Activated T-helper 1 cell treated with anti-CD3 and anti-CD28 coated beads, Interleukin-12 subunit alpha, Interleukin-12 subunit beta, Interleukin-2, Interleukin-4 antibody, amounts not matched to agents 30 ng/mL and 10 ng/mL and 1 ng/mL, durations not matched to agents 14 hours and 24 hours and 36 hours (primary cell): ENCODE measurements around the gene CCDC122. TPM values are rescaled to one million over a fixed set of nuclear protein-coding genes. Genes with fewer than 3 reads are reported as not detected.

ENCODE experiments used
- DNase-seq: peaks from one replicate; pipeline ENCODE4 v3.0.0; 2021; ENCODE audit warnings: low spot score
- H3K27ac Mint-ChIP-seq: one replicate; pipeline ENCODE4 v1.8.0; 2021; ENCODE audit warnings: mild to moderate bottlenecking, mixed read lengths
- H3K27me3 Mint-ChIP-seq: one replicate; pipeline ENCODE4 v1.8.0; 2022; ENCODE audit warnings: mild to moderate bottlenecking, moderate library complexity, mixed read lengths; ENCODE audit not compliant: insufficient read depth
- H3K36me3 Mint-ChIP-seq: one replicate; pipeline ENCODE4 v1.8.0; 2021; ENCODE audit warnings: low read depth, mixed read lengths
- H3K4me1 Mint-ChIP-seq: one replicate; pipeline ENCODE4 v1.8.0; 2021; ENCODE audit warnings: low read depth, mixed read lengths
- H3K4me3 Mint-ChIP-seq: one replicate; pipeline ENCODE4 v1.8.0; 2021; ENCODE audit warnings: mild to moderate bottlenecking, moderate library complexity, mixed read lengths
- H3K9me3 Mint-ChIP-seq: one replicate; pipeline ENCODE4 v1.8.0; 2021; ENCODE audit warnings: mixed read lengths
- intact Hi-C: fragments of 100-400 bp; cut with micrococcal nuclease; formaldehyde crosslinking; loops from one replicate; pipeline ENCODE4 v1.15.1; 2024
- total RNA-seq: library from RNA; stranded (reverse); gene quantifications from 2 replicates; pipeline ENCODE4 v1.2.3, GENCODE V29; 2022

CCDC122 gene
- total RNA-seq, 1 donor from 2014 or later = 1.5 TPM

DNA sequence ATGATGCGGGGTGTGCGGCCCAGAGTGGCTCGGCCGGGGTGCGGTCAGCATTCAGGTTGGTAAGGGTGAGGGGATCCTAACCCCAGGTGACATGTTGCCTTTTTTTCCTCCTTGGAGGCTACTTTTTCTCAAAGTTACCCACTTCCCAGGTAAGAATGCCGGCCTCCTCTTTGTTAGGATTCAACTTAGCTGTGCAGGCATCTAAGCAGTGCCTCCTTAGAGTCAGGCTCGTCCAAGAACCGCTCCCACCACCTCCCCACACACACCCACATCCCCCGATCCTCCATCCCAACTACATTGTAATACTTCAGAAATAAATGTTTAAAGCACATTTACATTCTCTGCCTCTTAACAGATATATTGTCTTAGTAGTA is 92.0 kb downstream of the CCDC122 start:
- peaks cover 6% of the 10 kb centered on the region for H3K4me1 Mint-ChIP-seq
- peak overlapping the region; percentile 71 for H3K4me3 Mint-ChIP-seq
- no peaks in the 10 kb centered on the region for H3K36me3 Mint-ChIP-seq
- no peak overlapping the region for H3K27ac Mint-ChIP-seq
- intact Hi-C loops = no loop called here
- no peak for DNase-seq
- peaks cover 51% of the 10 kb centered on the region for H3K27me3 Mint-ChIP-seq
- no peaks in the 10 kb centered on the region for H3K9me3 Mint-ChIP-seq

DNA sequence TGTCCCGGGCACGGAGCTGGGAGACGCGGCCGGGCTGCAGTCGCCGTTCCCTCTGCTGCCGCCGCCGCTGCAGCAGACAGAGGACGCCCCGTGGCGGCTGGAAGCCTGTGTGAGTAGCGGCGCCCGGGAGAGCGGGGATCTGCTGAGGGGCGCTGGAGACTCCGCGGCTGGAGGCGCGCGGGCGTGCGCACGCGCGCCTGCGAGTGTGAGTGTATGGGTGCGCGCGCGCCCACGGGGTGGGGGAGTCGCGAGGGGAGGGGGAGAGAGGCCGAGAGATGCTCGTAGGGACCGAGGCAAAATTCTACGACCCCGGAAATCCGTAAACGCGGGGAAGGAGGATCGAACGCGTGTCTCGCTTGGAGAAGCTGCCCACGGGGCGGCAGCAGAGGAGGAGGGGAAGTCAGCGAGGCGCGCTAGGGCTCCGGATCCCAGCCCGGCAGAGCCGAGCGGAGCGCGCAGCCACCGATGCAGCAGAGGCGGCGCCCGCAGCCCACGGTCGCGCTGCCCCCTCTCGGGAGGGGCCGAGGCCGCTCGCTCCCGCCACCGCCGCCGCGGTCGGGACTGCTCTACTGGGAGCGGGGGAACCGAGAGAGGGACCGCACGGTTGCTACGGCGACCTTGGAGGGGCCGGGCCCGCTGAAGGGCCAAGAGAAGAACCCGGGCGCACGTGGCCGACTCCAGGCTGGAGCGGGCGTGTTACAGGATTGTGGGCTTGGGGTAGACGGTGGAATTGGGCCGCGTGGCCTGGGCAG is 92.6 kb downstream of the CCDC122 start, which contains the start of gene ENOX1:
ENOX1 (minus strand) TSS at position 207 of the 752 bp plus-strand sequence.
- Mint-ChIP-seq H3K36me3 (no peaks in the 10 kb centered on the region), H3K9me3 (no peaks in the 10 kb centered on the region), H3K27ac (no peak within 1 kb of the TSS), H3K4me1 (peaks cover 6% of the 10 kb centered on the region), H3K27me3 (peaks cover 53% of the 10 kb centered on the region), H3K4me3 (peak within 1 kb of the TSS; percentile 86)
- no peak for DNase-seq
- intact Hi-C loops = no loop called here

DNA sequence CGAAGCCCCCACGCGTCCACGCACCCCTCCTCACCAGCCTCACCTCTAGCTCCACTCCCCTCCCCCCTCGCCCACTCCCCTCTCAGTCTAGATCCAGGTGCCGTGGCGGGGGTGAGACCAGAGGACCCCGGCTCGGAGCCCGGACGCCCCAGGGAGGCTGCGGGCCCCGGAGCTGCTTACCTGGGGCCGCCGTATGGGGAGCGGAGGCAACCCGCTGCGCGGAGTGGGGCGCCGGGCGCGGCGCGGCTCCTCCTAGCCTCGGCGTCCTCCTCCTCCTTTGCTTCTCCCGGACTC is 93.1 kb downstream of the CCDC122 start:
- H3K36me3 Mint-ChIP-seq = no peaks in the 10 kb centered on the region
- DNase-seq = no peak
- H3K27ac Mint-ChIP-seq = no peak overlapping the region
- H3K9me3 Mint-ChIP-seq = no peaks in the 10 kb centered on the region
- H3K4me1 Mint-ChIP-seq = peaks cover 6% of the 10 kb centered on the region
- H3K27me3 Mint-ChIP-seq = peaks cover 57% of the 10 kb centered on the region
- H3K4me3 Mint-ChIP-seq = no peak overlapping the region
- intact Hi-C loops = no loop called here

Other genes starting within 250 kb of the CCDC122 start
- 0.08 and 0.17 TPM in 2 replicates for gene ENOX1, start 92.8 kb downstream of the CCDC122 start, total RNA-seq
- gene LACC1, start 164 bp upstream of the CCDC122 start, total RNA-seq = 2.4 and 3.2 TPM in 2 replicates